GM18517 (cell line): ENCODE results near the gene WFDC12.

Source experiments
- ATAC-seq: cut with Tn5 transposase; IDR thresholded peaks from one replicate; pipeline ENCODE4 v1.9.1; 2021; ENCODE audit warnings: mild to moderate bottlenecking, moderate library complexity; ENCODE audit not compliant: unreplicated experiment

WFDC12 gene

DNA sequence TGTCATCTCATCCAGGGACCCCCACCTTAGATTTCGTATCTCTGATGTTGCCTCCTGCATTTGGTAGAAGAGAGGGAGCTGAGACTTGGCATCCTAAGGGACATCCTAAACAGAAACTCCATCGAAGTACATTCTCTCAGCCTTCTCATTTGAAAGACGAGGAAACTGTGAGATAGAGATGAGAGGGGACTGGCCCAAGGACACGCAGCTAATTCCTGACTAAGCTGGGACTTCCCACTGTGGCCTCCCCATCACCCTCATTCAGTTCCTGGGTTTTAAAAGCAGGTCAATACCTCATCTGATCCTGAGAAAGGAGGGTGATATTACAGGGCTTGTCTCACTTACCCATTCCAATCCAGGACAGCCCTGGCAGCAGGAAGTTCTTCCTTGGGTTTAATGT, 8.4 kb downstream of the WFDC12 start:
- ATAC-seq, result no peak

DNA sequence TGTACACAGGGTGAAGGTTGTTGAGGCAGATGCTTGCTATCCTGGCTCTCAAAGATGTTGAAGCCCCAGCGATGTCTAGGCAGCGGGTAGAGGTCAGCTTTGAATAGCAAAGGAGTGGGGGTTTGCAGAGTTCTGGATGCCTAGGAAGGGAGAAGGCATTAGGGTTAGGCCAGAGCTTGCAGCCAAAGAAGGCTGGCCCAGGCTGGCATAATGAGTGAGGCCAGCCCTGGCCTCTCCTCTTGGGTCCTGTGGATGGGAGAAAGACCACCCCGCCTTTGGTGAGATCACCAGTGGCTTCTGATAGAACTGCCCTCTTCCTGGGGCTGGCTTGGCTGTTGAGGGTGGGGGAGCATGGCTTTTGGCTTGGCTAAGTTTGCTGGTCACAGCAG, 8.9 kb downstream of the WFDC12 start:
- ATAC-seq, result no peak

DNA sequence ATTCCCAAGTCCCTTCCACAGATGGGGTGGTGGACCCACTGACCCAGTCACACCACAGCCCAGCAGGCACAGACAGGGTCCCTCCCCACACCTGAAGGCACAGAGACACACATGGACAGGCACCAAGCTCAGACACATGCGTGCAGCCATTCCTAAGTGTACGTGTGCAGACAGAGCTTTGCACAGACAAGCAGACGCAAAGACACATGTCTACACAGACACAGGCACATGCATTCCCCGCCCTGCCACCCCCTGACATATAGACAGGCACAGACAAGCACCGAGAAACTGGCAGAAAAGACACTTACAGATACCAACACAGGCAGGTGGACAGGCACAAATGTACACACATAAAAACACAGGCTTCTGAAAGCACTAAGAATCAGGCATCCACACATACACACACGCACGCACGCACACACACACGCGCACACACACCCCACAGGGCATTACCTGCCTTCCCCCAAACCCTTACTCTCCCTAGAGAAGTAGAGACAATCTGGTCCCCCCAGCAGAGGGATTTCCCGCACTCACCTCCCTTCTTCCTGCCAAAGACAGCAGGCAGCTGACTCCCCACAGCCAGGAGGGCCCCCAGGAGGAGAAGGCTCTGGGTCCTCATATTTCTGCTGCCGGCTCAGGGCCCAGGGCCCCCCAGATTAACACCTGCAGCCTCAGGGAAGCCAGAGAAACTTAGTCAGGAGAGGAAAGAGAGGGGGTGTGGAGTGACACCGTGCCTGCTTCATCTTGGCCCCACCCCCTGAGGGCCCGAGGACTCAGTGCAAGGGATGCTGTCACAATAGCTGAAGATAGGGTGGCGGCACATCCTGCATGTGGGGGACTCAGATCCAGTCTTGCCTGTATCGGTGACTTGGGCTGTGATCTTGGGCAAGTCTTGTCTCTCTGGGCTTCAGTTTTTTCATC, 9.5 kb downstream of the WFDC12 start, which contains the start of gene WFDC5:
WFDC5 (minus strand) TSS at position 710 of the 921 bp plus-strand sequence; CDS start at position 619, 91 bp downstream.
- ATAC-seq, result no peak

DNA sequence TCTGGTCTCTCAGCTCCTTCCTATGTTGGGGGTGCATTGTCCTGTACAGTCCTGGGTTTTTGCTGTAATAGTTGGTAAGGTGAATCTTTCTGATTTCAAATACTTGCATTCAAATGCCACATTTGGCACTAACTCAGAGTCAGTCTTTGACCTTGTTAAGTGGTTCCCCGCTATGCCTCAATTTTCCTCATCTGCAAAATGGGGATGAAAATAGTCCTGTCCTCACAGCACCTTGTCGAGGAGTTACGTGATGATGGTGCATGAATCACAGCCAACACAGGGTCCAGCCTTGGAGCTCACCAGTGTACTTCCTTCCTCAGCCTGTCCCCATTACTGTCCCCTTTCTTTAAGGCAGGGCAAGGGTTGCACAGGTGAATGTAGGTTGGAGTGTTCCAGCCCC, 10.4 kb downstream of the WFDC12 start:
- ATAC-seq, result no peak

DNA sequence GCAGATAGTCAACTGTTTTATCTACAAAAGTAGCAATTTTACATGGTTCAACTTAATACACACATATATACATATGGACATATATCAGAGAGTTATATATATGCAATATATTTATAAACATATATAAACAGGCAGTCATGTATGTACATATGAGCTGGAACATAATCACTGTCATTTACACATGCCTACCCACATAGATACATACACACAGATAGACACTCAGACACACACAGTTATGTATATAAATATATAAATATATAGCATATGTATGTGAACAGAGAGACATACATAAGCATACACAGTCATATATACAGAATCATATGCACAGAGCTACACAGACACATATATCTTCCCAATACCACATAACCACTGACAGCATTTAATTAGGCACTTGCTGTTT, 11.5 kb downstream of the WFDC12 start:
- ATAC-seq, result no peak

DNA sequence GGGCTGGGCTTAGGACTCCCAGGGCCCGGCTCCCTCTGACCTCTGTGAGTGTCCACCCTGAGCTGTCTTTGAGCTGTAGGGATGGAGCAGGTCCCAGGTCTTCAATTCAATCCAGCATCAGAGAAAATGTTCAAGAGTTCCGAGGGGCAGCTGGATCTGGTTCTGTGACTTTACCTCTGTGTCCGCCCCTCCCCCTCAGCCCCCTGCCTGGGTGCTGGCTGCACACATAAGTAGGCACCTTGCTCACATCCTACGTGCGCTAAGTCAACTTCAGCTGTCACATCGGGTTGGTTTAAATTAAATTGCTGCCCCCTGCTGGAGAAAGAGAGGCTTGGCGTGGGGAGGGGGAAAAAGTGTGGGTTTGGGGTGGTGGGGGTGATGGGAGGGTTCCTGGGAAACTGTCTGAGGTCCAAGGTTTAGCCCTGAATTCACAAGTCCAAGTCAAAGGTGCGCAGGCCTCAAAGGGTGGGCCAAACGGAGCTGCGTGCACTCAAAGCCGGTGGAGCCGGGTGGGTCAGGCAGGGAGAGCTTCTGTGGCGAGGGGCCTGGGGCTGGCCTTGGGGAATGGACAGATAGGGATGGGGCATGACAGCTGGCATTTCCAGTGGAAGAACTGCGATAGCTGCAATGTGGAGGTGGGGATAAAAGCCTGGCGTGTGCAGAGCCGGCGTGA, 12.3 kb downstream of the WFDC12 start:
- ATAC-seq, result no peak

DNA sequence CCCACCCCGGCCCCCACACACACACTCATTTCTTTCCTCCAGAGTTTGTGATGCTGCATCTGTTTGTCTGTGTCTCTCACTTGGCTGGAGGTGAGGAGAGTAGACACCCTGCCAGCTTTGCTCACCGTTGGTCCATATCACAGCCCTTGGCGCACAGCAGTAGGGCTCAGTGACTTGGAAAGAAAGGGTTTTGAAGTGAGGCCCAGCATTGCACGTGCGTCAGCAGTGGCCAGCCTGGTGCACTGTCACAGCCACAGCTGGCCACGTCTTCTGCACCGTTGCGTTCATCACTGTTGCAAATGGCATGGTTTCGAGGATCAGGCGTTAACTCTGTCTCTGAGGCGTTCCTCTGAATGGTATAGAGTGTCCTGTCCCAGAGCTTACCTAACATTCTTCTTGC, 13.0 kb downstream of the WFDC12 start:
- ATAC-seq, result no peak

DNA sequence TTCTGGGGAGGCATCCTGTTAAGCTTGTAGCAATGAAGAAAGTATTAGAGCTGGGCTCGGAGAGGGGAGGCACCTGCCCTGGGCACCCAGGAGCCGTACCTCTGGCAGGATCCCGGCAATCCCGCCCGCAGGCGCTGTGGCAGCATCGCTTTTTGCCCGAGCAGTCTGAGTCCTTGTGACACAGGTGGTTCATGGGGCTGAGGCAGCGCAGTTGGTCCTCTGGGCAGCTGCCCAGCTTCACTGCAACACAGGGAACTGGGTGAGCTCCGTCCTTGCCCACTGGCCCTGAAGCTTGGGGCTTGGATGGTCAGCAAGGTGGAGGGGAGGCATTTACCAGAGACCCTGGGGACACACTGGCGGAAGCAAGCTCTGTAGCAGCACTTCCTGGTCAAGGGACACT, 14.0 kb downstream of the WFDC12 start:
- ATAC-seq, result no peak

DNA sequence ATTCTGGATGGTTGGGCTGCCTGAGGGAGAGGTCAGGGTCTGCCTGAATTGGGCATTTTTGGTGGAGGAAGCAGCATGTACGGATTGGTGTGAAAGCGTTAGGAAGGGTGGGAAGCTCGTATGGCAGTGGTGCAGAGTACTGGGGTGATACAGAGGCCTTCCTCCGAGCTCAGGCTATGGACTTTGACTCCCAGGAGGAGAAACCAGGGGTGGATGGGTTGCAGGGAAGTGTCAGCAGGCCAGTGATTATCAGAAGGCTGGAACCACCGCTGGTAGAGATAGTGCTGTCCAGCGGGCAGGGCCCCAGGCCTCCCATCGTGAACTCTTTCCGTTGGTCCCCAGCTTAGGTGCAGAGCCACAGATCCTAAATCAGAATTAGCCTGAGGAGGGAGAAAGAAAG, 14.6 kb downstream of the WFDC12 start:
- no peak for ATAC-seq

DNA sequence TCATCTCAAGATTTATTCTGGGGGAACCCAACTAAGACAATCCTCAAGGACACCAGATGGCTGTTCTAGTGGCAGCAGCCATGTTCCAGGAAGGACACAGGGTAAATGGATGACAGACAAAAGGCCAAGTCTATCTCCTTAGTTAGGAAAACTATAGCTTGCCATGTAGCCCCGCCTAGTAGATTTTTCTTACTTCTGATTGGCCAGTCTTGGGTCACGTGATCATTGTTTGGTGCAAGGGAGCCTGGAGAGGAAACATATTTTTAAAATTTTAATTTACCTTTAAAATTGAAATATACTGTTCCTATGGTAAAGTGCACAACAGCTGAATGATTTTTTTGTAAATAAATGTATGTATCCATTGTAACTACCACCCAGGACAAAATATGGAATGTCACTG, 18.9 kb downstream of the WFDC12 start:
- ATAC-seq, result no peak

DNA sequence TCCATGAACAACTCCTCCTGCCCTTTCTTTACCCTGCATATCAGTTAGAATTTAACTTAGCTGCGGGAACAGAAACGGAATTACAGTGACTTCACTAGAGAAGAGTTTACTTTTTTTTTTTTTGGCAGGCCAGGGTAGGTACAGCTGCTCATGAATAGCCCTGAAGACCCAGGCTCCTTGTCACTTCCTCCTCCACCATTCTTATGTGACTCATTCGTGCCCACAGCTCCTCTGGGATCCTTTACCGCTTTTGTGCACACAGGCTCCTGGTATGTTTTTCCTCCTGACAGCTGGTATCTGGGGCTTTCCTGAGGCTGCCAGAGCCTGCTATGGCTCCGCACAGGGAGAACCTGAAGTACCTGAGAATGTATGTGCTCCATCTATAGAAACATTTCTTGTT, 19.5 kb downstream of the WFDC12 start:
- ATAC-seq, result no peak

DNA sequence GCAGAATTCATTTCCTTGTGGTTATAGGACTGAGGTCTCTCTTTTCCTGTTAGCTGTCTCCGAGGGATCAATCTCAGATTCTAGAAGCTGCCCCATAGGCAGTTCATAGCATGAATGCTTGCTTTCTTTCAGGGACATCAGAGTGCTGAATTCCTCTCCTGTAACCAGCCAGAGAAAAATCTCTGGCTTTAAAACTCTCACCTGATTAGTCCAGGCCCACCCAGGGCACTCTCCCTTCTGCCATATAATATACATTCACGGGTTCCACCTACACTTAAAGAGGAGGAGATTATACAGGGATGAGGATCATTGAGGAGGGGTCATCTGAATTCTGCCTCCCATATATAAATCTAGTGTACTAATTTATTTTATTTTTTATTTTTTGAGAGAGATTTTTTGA, 21.2 kb downstream of the WFDC12 start:
- no peak for ATAC-seq

DNA sequence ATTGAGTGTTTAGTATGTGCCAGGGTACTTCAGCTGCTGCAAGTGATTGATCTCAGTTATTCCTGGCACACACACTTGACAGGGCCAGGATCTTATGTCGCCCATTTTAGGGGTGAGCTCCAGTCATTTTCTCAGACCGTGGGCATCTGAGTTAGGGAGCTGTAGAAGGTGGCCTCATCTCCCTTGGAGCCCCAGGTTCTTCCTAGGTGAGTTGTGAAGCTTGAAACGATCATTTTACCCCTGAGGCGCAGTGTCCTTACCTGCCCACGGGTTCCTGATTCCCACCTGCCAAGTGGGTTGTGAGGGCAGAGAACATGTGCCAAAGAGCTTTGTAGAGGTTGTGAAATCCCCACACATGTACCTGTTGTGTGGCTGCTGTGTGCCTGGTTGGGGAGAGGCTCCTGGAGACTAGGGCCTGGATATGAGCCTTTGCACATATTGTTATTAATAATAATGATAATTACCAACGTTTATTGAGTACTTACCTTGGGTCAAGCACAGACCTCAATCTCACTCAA, 22.9 kb downstream of the WFDC12 start:
- no peak for ATAC-seq

DNA sequence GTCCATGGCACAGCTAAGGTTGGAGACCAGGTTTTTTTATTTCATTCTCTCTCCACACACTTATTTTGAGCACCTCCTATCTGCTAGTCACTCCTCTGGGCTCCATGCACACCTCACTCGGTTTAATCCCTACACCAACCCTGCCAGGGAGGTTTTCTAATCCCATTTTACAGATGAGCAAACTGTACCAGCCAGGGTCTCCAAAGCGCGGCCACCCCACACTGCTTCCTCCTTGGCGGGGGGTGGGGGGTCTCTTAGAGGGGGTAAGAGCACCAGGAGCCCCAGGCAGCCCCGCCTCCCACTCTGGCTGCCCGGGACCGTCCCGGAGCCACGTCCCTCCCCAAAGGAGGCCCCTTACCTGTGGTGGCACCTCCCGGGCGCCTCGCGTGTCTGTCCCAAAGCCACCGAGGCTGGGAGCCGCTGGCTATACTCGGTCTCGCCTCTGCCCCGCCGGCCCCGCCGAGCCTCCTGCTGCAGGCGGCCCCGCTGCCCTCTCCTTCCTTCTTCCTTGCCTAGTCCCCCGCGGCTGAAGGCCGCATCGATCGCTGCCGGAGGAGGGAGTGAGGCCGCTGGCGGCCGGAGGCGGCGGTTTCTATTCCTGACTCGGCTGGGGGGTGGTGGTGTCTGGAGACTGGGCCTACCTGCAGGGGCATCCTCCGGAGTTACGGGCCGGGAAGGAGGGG, 23.6 kb downstream of the WFDC12 start, which contains the start of gene KCNS1:
KCNS1 (minus strand) TSS at position 565 of the 683 bp plus-strand sequence. CDS start 1,891 bp downstream, outside the sequence.
- no peak for ATAC-seq

DNA sequence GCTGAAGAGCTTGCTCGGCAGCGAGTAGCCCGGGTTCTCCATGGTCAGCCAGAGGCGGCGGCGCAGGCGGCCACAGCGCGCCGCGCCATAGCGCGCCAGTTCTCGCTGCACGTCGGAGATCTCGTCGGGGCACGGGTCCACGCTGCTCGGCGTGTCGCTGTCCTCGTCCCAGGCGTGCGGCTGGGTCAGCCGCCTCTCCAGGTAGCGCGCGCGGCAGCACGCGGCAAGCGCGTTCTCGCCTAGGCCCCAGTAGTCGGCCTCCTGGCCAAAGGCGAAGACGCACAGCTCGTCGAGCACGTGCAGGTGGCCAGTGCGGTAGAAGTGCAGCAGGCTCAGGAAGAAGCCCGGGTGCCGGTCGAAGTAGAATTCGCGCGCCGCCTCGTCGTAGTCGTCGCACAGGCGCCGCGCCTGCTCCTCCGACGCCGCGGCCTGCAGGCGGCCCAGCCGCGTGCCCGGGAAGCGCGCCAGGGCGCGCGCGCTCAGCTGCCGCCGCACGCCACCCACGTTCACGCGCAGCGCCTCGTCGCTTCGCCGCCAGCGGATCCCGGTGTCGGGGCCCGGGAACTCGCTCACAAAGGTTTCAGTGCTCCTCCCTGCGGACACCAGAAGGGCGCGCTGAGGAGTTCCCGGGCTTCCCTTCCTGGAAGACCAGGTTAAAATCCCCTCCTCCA, 26.0 kb downstream of the WFDC12 start:
- ATAC-seq, result no peak

DNA sequence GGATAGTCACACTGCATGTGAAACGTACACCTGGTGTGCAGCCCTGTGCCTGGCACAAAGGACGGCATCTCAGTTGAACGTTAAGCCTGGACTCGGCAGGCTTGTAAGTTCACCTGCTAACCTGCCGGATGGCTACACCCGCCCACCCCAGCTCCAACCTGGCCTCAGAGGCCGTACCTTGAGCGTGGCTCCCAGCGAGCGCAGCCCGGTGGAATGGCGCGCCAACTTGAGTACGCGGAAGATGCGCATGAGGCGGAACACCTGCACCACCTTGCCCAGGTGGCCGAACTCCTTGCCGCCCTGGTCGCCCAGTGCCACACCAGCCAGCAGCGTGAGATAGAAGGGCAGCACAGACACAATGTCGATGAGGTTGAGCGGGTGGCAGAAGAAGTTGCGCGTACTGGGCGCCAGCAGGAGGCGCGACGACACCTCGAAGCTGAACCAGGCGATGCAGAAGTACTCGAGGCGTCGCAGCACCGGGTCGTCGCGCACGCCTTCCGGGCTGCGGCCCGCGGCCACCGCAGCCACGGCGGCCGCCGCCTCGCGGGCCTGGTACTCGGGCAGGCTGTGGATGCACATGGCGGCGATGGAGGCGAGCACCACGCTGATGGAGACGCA, 26.7 kb downstream of the WFDC12 start:
- no peak for ATAC-seq

DNA sequence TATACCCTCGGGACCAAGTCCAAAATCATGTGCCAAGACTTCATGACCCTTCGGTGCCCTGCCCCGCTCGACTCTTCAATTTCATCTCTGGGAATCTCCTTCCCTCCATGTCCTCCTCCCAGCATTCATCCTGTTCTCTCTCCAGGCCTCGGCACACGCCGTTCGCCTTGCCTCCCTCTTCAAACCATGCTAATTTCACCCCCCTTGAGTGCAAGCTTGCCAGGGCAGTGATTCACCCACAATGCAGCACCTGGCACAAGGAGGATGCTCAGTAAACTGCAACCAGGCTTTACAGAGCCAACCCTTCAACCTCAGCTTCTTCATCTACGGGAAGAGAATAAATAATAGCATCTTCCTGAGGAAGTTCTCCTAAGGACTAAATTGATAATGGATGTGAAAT, 27.5 kb downstream of the WFDC12 start:
- ATAC-seq, result no peak

DNA sequence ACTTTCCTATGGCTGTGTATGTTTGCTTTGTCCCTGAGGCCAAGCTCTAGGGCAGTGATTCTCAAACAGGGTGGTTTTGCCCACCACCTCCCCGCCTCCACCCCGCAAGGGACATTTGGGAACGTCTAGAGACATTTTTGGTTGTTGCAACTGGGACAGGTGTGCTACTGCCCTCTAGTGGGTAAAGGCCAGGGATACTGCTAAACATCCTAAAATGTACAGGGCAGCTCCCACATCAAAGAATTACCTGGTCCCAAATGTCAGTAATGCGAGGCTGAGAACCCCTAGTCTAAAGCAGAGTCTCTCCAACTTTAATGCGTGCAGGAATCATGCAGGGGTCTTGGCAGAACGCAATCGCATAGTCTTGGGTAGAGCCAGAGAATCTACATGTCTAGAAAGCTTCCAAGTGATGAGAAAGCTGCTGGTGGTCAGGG, 28.4 kb downstream of the WFDC12 start:
- ATAC-seq, result no peak

DNA sequence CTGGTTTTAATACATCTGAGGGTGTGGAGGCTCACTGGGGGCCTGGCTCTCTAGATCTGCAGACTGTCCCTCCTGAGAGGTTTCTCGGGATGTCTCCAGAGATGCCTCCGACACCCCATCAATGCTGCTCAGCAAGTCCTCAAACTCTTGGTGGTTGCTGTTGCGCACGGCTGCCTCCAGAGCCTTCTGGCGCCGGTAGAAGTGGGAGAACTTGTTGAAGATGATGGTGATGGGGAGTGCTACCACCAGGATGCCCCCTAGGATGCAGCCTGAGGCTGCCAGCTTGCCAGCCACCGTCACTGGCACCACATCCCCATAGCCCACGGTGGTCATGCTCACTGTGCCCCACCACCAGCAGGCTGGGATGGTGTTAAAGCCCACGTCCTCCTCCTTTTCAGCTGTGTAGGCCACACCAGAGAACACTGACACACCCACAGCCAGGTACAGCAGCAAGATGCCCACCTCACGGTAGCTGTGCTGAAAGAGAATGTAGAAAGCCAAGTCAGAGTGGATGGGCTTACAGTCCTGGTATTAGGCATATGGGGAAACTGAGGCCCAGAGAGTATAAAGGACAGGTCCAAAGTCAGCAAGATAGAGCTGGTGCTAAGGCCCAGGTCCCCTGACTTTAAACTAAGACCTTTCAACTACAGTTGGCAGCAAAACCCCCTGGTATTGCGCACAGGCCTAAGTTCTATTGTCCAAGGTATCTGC, 29.2 kb downstream of the WFDC12 start:
- no peak for ATAC-seq

DNA sequence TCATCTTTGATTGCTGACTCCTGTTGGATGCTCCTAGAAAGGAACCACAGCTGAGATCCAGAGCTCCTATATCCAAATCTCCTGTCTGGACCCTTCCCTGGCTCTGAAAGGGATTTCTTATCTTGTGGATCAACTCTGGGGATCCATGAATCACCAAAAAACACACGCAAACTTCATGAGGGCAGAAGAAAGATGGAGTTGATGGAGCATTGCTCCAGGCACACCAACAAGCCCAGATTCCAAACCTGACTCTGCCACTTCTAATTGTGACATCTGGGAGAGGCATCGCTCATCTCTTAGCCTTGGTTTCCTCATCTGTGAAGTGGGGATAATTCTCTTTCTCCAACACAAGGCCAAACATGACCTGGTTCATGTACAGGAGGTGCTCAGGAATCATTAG, 30.1 kb downstream of the WFDC12 start:
- no peak for ATAC-seq
